ENCODE measurements around the gene SETD1B. TPM values are rescaled to one million over a fixed set of nuclear protein-coding genes. Genes with fewer than 3 reads are reported as not detected.

The SETD1B gene
- total and polyA plus RNA-seq, 2 donors (not counting 1 experiment from before 2014, with no cell fraction given) = 1.2 to 3.5 TPM

DNA sequence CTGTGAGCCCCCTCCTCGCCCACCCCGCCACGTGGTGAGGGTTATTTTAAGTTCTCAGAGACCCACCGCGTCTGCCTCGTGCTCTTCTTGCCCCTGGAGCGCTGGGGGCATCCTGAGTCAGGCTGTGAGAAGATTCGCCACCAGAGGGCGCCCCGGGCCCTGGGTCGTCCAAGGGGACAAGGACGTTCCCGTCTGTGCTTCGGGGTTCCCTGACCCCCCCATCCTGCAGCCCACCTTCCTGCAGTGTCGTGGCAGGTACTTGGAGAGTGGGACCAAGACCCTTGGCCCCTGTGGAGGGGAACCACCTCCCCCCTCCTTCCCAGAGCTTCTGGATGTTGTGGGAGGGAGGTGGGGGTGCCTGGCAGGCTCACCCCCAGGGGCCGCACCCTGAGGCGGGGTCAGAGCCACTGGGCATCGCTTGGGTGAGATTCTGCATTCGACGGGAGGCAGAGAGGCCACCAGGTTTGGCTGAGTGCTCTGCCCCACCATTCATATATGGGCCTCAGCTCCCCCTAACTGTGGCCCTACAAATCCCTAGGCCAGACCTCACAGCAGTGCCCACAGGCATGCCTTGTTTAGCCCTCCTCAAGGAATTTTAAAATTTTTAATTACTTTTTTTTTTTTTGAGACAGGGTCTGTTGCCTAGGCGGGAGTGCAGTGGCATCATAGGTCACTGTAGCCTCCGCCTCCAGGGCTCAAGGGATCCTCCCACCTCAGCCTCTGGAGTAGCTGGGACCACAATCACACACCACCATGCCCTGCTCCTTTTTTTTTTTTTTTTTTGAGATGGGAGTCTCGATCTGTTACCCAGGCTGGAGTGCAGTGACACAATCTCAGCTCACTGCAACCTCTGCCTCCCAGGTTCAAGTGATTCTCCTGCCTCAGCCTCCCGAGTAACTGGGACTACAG is 27.4 kb upstream of the SETD1B start:
- H3K4me1 ChIP-seq (ENCODE audit: control insufficient read depth, extremely low read depth, insufficient read depth, low read length) = peaks cover 5% of the 10 kb centered on the region
- H3K4me3 ChIP-seq (replicated peaks in 1 of 4; ENCODE audit: control extremely low read depth in 1 of 4, insufficient read depth in 1 of 4, low read depth in 3 of 4, low read length in 4 of 4) = no peak overlapping the region
- H3K79me2 ChIP-seq (ENCODE audit: control insufficient read depth, insufficient read depth, low read length) = no peaks in the 10 kb centered on the region
- H2AFZ ChIP-seq (ENCODE audit: low read length) = no peak overlapping the region
- DNase-seq (ENCODE audit: low read depth in 2 of 2) = peak in 1 of 2 donors; percentile 57
- H3K27ac ChIP-seq (ENCODE audit: insufficient read depth, low read length) = no peak overlapping the region
- no peak for TF ChIP-seq EZH2 (IDR thresholded peaks at IDR 0.05; ENCODE audit: low read length, missing control alignments)
- TF ChIP-seq, protein P1, sequence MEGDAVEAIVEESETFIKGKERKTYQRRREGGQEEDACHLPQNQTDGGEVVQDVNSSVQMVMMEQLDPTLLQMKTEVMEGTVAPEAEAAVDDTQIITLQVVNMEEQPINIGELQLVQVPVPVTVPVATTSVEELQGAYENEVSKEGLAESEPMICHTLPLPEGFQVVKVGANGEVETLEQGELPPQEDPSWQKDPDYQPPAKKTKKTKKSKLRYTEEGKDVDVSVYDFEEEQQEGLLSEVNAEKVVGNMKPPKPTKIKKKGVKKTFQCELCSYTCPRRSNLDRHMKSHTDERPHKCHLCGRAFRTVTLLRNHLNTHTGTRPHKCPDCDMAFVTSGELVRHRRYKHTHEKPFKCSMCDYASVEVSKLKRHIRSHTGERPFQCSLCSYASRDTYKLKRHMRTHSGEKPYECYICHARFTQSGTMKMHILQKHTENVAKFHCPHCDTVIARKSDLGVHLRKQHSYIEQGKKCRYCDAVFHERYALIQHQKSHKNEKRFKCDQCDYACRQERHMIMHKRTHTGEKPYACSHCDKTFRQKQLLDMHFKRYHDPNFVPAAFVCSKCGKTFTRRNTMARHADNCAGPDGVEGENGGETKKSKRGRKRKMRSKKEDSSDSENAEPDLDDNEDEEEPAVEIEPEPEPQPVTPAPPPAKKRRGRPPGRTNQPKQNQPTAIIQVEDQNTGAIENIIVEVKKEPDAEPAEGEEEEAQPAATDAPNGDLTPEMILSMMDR (conservative IDR thresholded peaks at IDR 0.05 in 1 of 2, IDR thresholded peaks at IDR 0.05 in 1 of 2; ENCODE audit: low read depth in 1 of 2, low read length in 2 of 2) = peak; percentile 78
- H3K36me3 ChIP-seq (ENCODE audit: control insufficient read depth, insufficient read depth, low read length) = peaks cover 9% of the 10 kb centered on the region
- no peaks in the 10 kb centered on the region for H3K27me3 ChIP-seq (ENCODE audit: control insufficient read depth, insufficient read depth, low read length)
- H4K20me1 ChIP-seq (ENCODE audit: control insufficient read depth, extremely low read depth, insufficient read depth, low read length) = no peaks in the 10 kb centered on the region
- no peak overlapping the region for H3K4me2 ChIP-seq (ENCODE audit: extremely low read depth, insufficient read depth, low read length)
- H3K9ac ChIP-seq (ENCODE audit: insufficient read depth, low read length) = no peak overlapping the region
- H3K9me3 ChIP-seq (ENCODE audit: control insufficient read depth, insufficient read depth, low read depth, low read length) = no peaks in the 10 kb centered on the region

GRCh38 chr12:121778567-121779421 is 25.0 kb upstream of the SETD1B start:
- Histone ChIP-seq H3K4me1 (ENCODE audit: control insufficient read depth, extremely low read depth, insufficient read depth, low read length) (peaks cover 20% of the 10 kb centered on the region), H3K9me3 (ENCODE audit: control insufficient read depth, insufficient read depth, low read depth, low read length) (no peaks in the 10 kb centered on the region), H3K79me2 (ENCODE audit: control insufficient read depth, insufficient read depth, low read length) (no peaks in the 10 kb centered on the region), H2AFZ (ENCODE audit: low read length) (no peak overlapping the region), H4K20me1 (ENCODE audit: control insufficient read depth, extremely low read depth, insufficient read depth, low read length) (no peaks in the 10 kb centered on the region), H3K27ac (ENCODE audit: insufficient read depth, low read length) (no peak overlapping the region), H3K36me3 (ENCODE audit: control insufficient read depth, insufficient read depth, low read length) (peaks cover 9% of the 10 kb centered on the region), H3K27me3 (ENCODE audit: control insufficient read depth, insufficient read depth, low read length) (no peaks in the 10 kb centered on the region), H3K9ac (ENCODE audit: insufficient read depth, low read length) (no peak overlapping the region), H3K4me2 (ENCODE audit: extremely low read depth, insufficient read depth, low read length) (no peak overlapping the region), H3K4me3 (replicated peaks in 1 of 4; ENCODE audit: control extremely low read depth in 1 of 4, insufficient read depth in 1 of 4, low read depth in 3 of 4, low read length in 4 of 4) (no peak overlapping the region)
- no peak for DNase-seq (ENCODE audit: low read depth in 2 of 2)
- TF ChIP-seq EZH2 (IDR thresholded peaks at IDR 0.05; ENCODE audit: low read length, missing control alignments) = no peak
- TF ChIP-seq, protein P1 (conservative IDR thresholded peaks at IDR 0.05 in 1 of 2, IDR thresholded peaks at IDR 0.05 in 1 of 2; ENCODE audit: low read depth in 1 of 2, low read length in 2 of 2) = no peak

- DNase-seq (ENCODE audit: low read depth in 2 of 2) = no peak
- Histone ChIP-seq H2AFZ (ENCODE audit: low read length) (no peak overlapping the region), H3K9me3 (ENCODE audit: control insufficient read depth, insufficient read depth, low read depth, low read length) (no peaks in the 10 kb centered on the region), H3K4me2 (ENCODE audit: extremely low read depth, insufficient read depth, low read length) (no peak overlapping the region), H3K9ac (ENCODE audit: insufficient read depth, low read length) (no peak overlapping the region), H3K4me1 (ENCODE audit: control insufficient read depth, extremely low read depth, insufficient read depth, low read length) (peaks cover 24% of the 10 kb centered on the region), H3K4me3 (replicated peaks in 1 of 4; ENCODE audit: control extremely low read depth in 1 of 4, insufficient read depth in 1 of 4, low read depth in 3 of 4, low read length in 4 of 4) (no peak overlapping the region), H3K36me3 (ENCODE audit: control insufficient read depth, insufficient read depth, low read length) (peaks cover 9% of the 10 kb centered on the region), H3K79me2 (ENCODE audit: control insufficient read depth, insufficient read depth, low read length) (no peaks in the 10 kb centered on the region), H4K20me1 (ENCODE audit: control insufficient read depth, extremely low read depth, insufficient read depth, low read length) (no peaks in the 10 kb centered on the region), H3K27ac (ENCODE audit: insufficient read depth, low read length) (no peak overlapping the region), H3K27me3 (ENCODE audit: control insufficient read depth, insufficient read depth, low read length) (no peaks in the 10 kb centered on the region)
- TF ChIP-seq, protein P1 (conservative IDR thresholded peaks at IDR 0.05 in 1 of 2, IDR thresholded peaks at IDR 0.05 in 1 of 2; ENCODE audit: low read depth in 1 of 2, low read length in 2 of 2) = no peak
Observed at GRCh38 chr12:121779422-121779895, 24.4 kb upstream of the SETD1B start.

All from fibroblast of lung (primary cell).